Caco-2 (cell line): Measurements from ENCODE around the gene BAK1. TPM values are rescaled to one million over a fixed set of nuclear protein-coding genes. Genes with fewer than 3 reads are reported as not detected.

Source experiments
- BruUV-seq: library from RNA; stranded (reverse); fragments of 400-500 nt; replicated peaks from 2 replicates; lab custom pipeline; 2021; lab: Mats Ljungman, UMichigan
- CTCF ChIA-PET: fragments of 300-600 bp; sonication (Branson Sonifier 250); formaldehyde crosslinking; loops from one replicate; lab custom pipeline; 2022; ENCODE audit warnings: antibody characterized with exemption; lab: Charles Lee
- POLR2A ChIA-PET: fragments of 300-600 bp; sonication (Branson Sonifier 250); formaldehyde crosslinking; loops from one replicate; lab custom pipeline; 2022; ENCODE audit warnings: antibody characterized with exemption; lab: Charles Lee
- DNase-seq, 2 experiments: peaks; one replicate each; pipeline versions ENCODE4 v3.0.0 to v3.0.0-alpha.2; 2020 to 2022
- H3K27me3 ChIP-seq: replicated peaks from 2 replicates; pipeline ENCODE4 v1.6.0; 2011; ENCODE audit warnings: low read length; ENCODE audit not compliant: control insufficient read depth, insufficient read depth
- H3K36me3 ChIP-seq: 2 replicates; pipeline ENCODE4 v1.5.1; 2011; ENCODE audit warnings: low read length; ENCODE audit not compliant: control insufficient read depth, insufficient read depth
- H3K4me1 ChIP-seq: fragments of 250-450 bp; sonication (Bioruptor Pico); 2 replicates; pipeline ENCODE4 v1.5.1; 2020; ENCODE audit warnings: mild to moderate bottlenecking
- H3K4me3 ChIP-seq: 2 replicates; pipeline ENCODE4 v1.5.1; 2011; ENCODE audit warnings: low read depth, mild to moderate bottlenecking, control low read depth, low read length
- H3K9me3 ChIP-seq: fragments of 250-450 bp; sonication (Bioruptor Pico); 2 replicates; pipeline ENCODE4 v1.5.1; 2020; ENCODE audit warnings: mild to moderate bottlenecking, moderate library complexity
- H3K27ac Mint-ChIP-seq: one replicate; pipeline ENCODE4 v1.8.0; 2022; ENCODE audit warnings: mixed read lengths; ENCODE audit not compliant: unreplicated experiment
- H3K27me3 Mint-ChIP-seq: one replicate; pipeline ENCODE4 v1.8.0; 2022; ENCODE audit warnings: mixed read lengths; ENCODE audit not compliant: insufficient read depth, unreplicated experiment
- H3K36me3 Mint-ChIP-seq: one replicate; pipeline ENCODE4 v1.8.0; 2022; ENCODE audit warnings: mild to moderate bottlenecking, mixed read lengths; ENCODE audit not compliant: insufficient read depth, unreplicated experiment
- H3K4me1 Mint-ChIP-seq: one replicate; pipeline ENCODE4 v1.8.0; 2022; ENCODE audit warnings: low read depth, mixed read lengths; ENCODE audit not compliant: unreplicated experiment
- H3K4me3 Mint-ChIP-seq: one replicate; pipeline ENCODE4 v1.8.0; 2022; ENCODE audit warnings: mild to moderate bottlenecking, moderate library complexity, mixed read lengths; ENCODE audit not compliant: unreplicated experiment
- H3K9me3 Mint-ChIP-seq: one replicate; pipeline ENCODE4 v1.8.0; 2022; ENCODE audit warnings: mixed read lengths; ENCODE audit not compliant: unreplicated experiment
- intact Hi-C: fragments of 100-400 bp; cut with micrococcal nuclease; formaldehyde crosslinking; loops from one replicate; pipeline ENCODE4 v1.10.0; 2022; ENCODE audit not compliant: unreplicated experiment
- total RNA-seq: library from RNA; stranded (reverse); gene quantifications from 2 replicates; pipeline ENCODE4 v1.2.3, GENCODE V29; 2022
- TF ChIP-seq, protein P1 (sequence below), 2 experiments: fragments of 200-600 bp in 1 of 2; IDR thresholded peaks; 1 replicate in 1 of 2; 2 replicates in 1 of 2; pipeline versions ENCODE4 v1.5.1 to v1.8.0; 2011 to 2022; ENCODE audit warnings: antibody characterized with exemption in 1 of 2, control low read depth in 1 of 2, inconsistent platforms in 1 of 2, low read depth in 1 of 2, low read length in 1 of 2, mild to moderate bottlenecking in 1 of 2, moderate library complexity in 1 of 2; ENCODE audit not compliant: insufficient read depth in 1 of 2, severe bottlenecking in 1 of 2, unreplicated experiment in 1 of 2

The BAK1 gene
- total RNA-seq, 1 experiment from 2014 or later = 29.4 TPM

DNA sequence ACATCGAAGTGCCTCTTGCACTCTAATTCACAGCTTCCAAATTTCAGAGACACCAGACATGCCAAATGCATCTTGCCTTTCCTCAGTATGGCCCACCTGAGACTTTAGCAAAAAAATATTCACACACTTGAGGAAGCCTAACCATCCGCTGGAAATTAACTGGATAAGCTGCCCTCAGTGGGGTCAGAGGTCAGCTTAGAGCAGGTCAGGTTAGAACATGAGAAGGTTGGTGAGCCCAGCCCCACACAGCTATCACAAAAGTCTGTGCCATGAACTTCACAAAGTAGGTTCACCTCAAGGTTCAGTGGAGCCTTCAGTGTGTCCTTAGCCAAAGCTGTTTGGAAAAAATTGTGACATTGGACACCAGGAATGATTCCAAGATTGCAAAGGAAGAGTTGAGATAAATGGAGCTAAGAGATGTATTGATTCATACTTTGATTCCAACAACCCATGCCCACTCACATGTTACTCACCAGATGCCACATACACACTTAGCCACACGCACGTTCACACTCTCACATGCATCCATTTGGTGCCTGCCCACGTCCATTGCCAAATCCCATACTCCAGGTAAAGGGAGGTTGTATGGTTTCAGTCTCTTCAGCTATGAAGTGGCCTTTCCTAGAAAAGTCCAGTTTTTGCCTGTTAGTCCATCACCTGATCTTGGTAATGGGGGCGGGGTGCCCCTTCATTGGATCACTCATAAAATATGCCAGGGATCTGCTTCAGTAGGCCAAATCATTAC is 11.1 kb downstream of the BAK1 start:
- Histone ChIP-seq H3K36me3 (no peaks in the 10 kb centered on the region), H3K4me1 (no peaks in the 10 kb centered on the region), H3K27me3 (no peaks in the 10 kb centered on the region), H3K4me3 (no peak overlapping the region), H3K9me3 (no peaks in the 10 kb centered on the region)
- no peak for DNase-seq
- H3K9me3 Mint-ChIP-seq = no peaks in the 10 kb centered on the region
- no peak overlapping the region for H3K4me3 Mint-ChIP-seq
- BruUV-seq = no TSS peak
- peaks cover 8% of the 10 kb centered on the region for H3K36me3 Mint-ChIP-seq
- H3K27ac Mint-ChIP-seq = no peak overlapping the region
- ChIA-PET POLR2A (no interaction called here), CTCF (no interaction called here)
- no peaks in the 10 kb centered on the region for H3K27me3 Mint-ChIP-seq
- TF ChIP-seq, protein P1, sequence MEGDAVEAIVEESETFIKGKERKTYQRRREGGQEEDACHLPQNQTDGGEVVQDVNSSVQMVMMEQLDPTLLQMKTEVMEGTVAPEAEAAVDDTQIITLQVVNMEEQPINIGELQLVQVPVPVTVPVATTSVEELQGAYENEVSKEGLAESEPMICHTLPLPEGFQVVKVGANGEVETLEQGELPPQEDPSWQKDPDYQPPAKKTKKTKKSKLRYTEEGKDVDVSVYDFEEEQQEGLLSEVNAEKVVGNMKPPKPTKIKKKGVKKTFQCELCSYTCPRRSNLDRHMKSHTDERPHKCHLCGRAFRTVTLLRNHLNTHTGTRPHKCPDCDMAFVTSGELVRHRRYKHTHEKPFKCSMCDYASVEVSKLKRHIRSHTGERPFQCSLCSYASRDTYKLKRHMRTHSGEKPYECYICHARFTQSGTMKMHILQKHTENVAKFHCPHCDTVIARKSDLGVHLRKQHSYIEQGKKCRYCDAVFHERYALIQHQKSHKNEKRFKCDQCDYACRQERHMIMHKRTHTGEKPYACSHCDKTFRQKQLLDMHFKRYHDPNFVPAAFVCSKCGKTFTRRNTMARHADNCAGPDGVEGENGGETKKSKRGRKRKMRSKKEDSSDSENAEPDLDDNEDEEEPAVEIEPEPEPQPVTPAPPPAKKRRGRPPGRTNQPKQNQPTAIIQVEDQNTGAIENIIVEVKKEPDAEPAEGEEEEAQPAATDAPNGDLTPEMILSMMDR (IDR thresholded peaks at IDR 0.05; ENCODE audit: insufficient read depth in 1 of 2, low read depth in 1 of 2, low read length in 1 of 2, severe bottlenecking in 1 of 2, unreplicated experiment in 1 of 2) = no peak
- intact Hi-C loops = no loop called here
- H3K4me1 Mint-ChIP-seq = peaks cover 6% of the 10 kb centered on the region

DNA sequence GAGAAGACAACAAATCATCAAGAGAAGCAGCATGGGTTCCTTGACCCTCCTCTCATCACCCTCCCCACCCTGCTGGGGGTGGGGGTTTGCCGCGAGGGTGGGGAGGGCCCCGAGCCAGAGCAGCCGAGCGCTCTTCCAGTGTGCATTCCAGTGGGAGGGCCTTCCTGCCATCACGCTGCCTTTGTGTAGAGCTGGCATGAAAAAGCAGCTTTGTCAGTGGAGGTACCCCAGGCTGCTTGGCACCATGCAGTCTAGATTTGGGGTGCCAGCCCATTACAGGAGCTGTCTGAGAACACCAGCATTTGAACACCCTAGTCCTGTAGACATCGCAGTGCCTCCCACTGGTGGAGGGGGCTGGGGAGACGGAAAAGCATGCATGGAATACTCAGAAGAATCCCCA is 12.2 kb downstream of the BAK1 start:
- CTCF ChIA-PET = no interaction called here
- no peaks in the 10 kb centered on the region for H3K27me3 ChIP-seq
- H3K27me3 Mint-ChIP-seq = no peaks in the 10 kb centered on the region
- no peak overlapping the region for H3K4me3 Mint-ChIP-seq
- no peak for DNase-seq
- H3K36me3 ChIP-seq = no peaks in the 10 kb centered on the region
- BruUV-seq = no TSS peak
- POLR2A ChIA-PET = no interaction called here
- no peaks in the 10 kb centered on the region for H3K9me3 ChIP-seq
- H3K36me3 Mint-ChIP-seq = peaks cover 8% of the 10 kb centered on the region
- no peaks in the 10 kb centered on the region for H3K9me3 Mint-ChIP-seq
- intact Hi-C loops = no loop called here
- H3K4me1 Mint-ChIP-seq = peaks cover 6% of the 10 kb centered on the region
- TF ChIP-seq, protein P1 (IDR thresholded peaks at IDR 0.05; ENCODE audit: insufficient read depth in 1 of 2, low read depth in 1 of 2, low read length in 1 of 2, severe bottlenecking in 1 of 2, unreplicated experiment in 1 of 2) = no peak
- no peaks in the 10 kb centered on the region for H3K4me1 ChIP-seq
- H3K27ac Mint-ChIP-seq = no peak overlapping the region
- no peak overlapping the region for H3K4me3 ChIP-seq

DNA sequence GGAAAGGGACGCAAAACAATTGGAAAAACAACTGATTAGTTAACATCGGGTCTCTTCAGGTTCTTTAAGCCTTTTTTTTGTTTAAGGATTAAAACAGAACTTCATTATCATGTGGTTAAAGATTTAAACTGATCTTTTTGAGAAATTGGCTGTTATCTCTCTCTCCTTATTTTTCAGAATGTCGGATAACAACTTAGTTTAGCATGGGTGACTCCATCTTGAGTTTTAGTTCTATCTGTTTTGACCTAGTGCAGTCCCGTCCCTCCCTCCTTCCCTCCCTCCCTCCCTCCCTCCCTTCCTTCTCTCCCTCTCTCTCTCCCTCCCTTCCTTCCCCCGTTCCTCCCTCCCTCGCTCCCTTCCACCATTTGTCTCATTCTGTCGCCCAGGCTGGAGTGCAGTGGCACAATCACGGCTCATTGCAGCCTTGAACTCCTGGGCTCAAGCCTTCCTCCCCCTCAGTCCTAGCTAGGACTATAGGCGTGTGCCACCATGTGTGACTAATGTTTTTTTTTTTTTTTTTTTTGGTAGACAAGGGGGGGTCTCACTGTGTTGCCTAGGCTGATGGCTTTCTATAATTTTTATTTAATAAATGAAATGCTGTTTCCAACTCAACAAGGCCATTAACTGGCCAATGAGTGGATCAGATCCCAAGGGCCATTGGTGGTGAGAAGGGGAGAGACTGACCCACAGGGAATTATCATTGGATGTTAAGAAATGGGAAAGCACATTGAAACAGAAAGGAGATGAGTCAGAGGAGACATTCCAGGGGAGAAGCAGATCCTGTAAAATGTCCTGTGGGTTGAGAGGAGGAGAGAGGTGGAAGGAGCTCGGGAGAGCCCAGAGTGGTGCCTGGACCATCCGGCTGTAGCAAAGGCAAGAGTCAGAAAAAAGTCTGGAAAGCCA is 13.6 kb downstream of the BAK1 start:
- intact Hi-C loops = no loop called here
- Histone ChIP-seq H3K27me3 (no peaks in the 10 kb centered on the region), H3K36me3 (no peaks in the 10 kb centered on the region), H3K4me1 (no peaks in the 10 kb centered on the region), H3K9me3 (no peaks in the 10 kb centered on the region), H3K4me3 (no peak overlapping the region)
- TF ChIP-seq, protein P1 (IDR thresholded peaks at IDR 0.05; ENCODE audit: insufficient read depth in 1 of 2, low read depth in 1 of 2, low read length in 1 of 2, severe bottlenecking in 1 of 2, unreplicated experiment in 1 of 2) = no peak
- ChIA-PET CTCF (interaction anchor here (0.6 kb wide), 1 partner anchor 55 kb away, joined by 6 read pairs; the partner anchor contains the start of gene ITPR3), POLR2A (no interaction called here)
- Mint-ChIP-seq H3K4me3 (no peak overlapping the region), H3K4me1 (peaks cover under 1% of the 10 kb centered on the region), H3K36me3 (peaks cover 8% of the 10 kb centered on the region), H3K9me3 (no peaks in the 10 kb centered on the region), H3K27me3 (no peaks in the 10 kb centered on the region), H3K27ac (no peak overlapping the region)
- no peak for DNase-seq
- no TSS peak for BruUV-seq
